ENCODE measurements around the gene CRIP1. TPM values are rescaled to one million over a fixed set of nuclear protein-coding genes. Genes with fewer than 3 reads are reported as not detected.

Gene CRIP1
- total RNA-seq, 1 experiment from 2014 or later, result 48.7 TPM

DNA sequence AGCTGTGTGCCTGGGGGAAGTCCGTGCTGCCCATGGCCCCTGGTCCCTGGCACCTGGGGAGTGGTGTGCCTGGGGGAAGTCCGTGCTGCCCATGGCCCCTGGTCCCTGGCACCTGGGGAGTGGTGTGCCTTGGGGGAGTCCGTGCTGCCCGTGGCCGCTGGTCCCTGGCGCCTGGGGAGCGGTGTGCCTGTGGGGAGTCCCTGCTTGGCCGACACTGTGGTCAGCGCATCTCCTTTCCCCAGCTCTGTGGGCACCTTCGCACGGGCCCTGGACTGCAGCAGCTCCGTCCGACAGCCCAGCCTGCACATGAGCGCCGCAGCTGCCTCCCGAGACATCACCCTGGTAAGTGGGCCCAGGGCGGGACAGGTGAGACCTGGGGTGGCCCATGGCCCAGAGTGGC lies 26.6 kb upstream of the CRIP1 start:
- no peaks in the 10 kb centered on the region for H4K20me1 ChIP-seq (ENCODE audit: low read length)
- H3K36me3 ChIP-seq (ENCODE audit: low read depth, low read length), result no peaks in the 10 kb centered on the region; the same call in 1 of the 2 replicates
- DNase-seq (no peak), ATAC-seq (no peak)
- H3K4me2 ChIP-seq (ENCODE audit: low read length), result no peak overlapping the region
- no peak overlapping the region for H3K9ac ChIP-seq (ENCODE audit: low read length)
- H3K9me3 ChIP-seq (ENCODE audit: low read length), result no peaks in the 10 kb centered on the region
- H2AFZ ChIP-seq (ENCODE audit: low read length), result no peak overlapping the region
- H3F3A ChIP-seq (ENCODE audit: low read length, unreplicated experiment), result no peaks in the 10 kb centered on the region
- ChIA-PET CTCF (no interaction called here), POLR2A (ENCODE audit: unreplicated experiment) (no interaction called here)
- BruUV-seq (replicated peaks), result no TSS peak
- H3K27ac ChIP-seq (ENCODE audit: low read length), result no peak overlapping the region
- TF ChIP-seq EZH2phosphoT487 (IDR thresholded peaks at IDR 0.05; ENCODE audit: borderline replicate concordance, low read length), result no peak
- no peak for TF ChIP-seq EZH2 (IDR thresholded peaks at IDR 0.05; ENCODE audit: low read length, unreplicated experiment)
- TF ChIP-seq, protein P1, sequence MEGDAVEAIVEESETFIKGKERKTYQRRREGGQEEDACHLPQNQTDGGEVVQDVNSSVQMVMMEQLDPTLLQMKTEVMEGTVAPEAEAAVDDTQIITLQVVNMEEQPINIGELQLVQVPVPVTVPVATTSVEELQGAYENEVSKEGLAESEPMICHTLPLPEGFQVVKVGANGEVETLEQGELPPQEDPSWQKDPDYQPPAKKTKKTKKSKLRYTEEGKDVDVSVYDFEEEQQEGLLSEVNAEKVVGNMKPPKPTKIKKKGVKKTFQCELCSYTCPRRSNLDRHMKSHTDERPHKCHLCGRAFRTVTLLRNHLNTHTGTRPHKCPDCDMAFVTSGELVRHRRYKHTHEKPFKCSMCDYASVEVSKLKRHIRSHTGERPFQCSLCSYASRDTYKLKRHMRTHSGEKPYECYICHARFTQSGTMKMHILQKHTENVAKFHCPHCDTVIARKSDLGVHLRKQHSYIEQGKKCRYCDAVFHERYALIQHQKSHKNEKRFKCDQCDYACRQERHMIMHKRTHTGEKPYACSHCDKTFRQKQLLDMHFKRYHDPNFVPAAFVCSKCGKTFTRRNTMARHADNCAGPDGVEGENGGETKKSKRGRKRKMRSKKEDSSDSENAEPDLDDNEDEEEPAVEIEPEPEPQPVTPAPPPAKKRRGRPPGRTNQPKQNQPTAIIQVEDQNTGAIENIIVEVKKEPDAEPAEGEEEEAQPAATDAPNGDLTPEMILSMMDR (conservative IDR thresholded peaks at IDR 0.05; ENCODE audit: low read depth, low read length), result no peak
- no peaks in the 10 kb centered on the region; the same call in 1 of the 2 replicates for H3K4me1 ChIP-seq (ENCODE audit: insufficient read depth, low read length)
- no peak overlapping the region for H3K4me3 ChIP-seq (ENCODE audit: low read length)
- H3K79me2 ChIP-seq (ENCODE audit: low read length), result no peaks in the 10 kb centered on the region
- no peaks in the 10 kb centered on the region for H3K27me3 ChIP-seq (ENCODE audit: low read length)
- intact Hi-C loops (cut with micrococcal nuclease), result no loop called here
- H3K9me2 ChIP-seq (replicated peaks; ENCODE audit: low read length), result no peaks in the 10 kb centered on the region

DNA sequence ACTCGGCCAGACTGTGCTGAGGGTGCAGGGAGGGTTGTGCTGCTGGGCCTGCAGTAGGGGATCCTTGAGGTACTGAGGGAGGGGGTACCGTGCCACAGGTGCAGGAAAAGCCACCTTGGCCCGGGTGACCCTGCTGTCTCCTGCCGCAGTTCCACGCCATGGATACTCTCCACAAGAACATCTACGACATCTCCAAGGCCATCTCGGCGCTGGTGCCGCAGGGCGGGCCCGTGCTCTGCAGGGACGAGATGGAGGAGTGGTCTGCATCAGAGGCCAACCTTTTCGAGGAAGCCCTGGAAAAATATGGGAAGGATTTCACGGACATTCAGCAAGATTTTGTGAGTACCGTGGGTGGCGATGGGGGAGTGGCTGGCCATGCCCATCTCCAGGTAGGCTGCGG lies 26.1 kb upstream of the CRIP1 start:
- no peaks in the 10 kb centered on the region for H3K27me3 ChIP-seq (ENCODE audit: low read length)
- no peak overlapping the region for H3K27ac ChIP-seq (ENCODE audit: low read length)
- no peak overlapping the region for H3K4me3 ChIP-seq (ENCODE audit: low read length)
- intact Hi-C loops (cut with micrococcal nuclease), result no loop called here
- H3K4me2 ChIP-seq (ENCODE audit: low read length), result no peak overlapping the region
- H3K9ac ChIP-seq (ENCODE audit: low read length), result no peak overlapping the region
- H3K79me2 ChIP-seq (ENCODE audit: low read length), result no peaks in the 10 kb centered on the region
- no peaks in the 10 kb centered on the region; the same call in 1 of the 2 replicates for H3K36me3 ChIP-seq (ENCODE audit: low read depth, low read length)
- no peak for TF ChIP-seq EZH2 (IDR thresholded peaks at IDR 0.05; ENCODE audit: low read length, unreplicated experiment)
- H3K9me3 ChIP-seq (ENCODE audit: low read length), result no peaks in the 10 kb centered on the region
- no peaks in the 10 kb centered on the region for H3K9me2 ChIP-seq (replicated peaks; ENCODE audit: low read length)
- no peak overlapping the region for H2AFZ ChIP-seq (ENCODE audit: low read length)
- ChIA-PET CTCF (no interaction called here), POLR2A (ENCODE audit: unreplicated experiment) (no interaction called here)
- no peak for ATAC-seq
- no peak for DNase-seq
- no peaks in the 10 kb centered on the region for H3F3A ChIP-seq (ENCODE audit: low read length, unreplicated experiment)
- BruUV-seq (replicated peaks), result no TSS peak
- no peaks in the 10 kb centered on the region for H4K20me1 ChIP-seq (ENCODE audit: low read length)
- peaks cover 5% of the 10 kb centered on the region; the same call in 1 of the 2 replicates for H3K4me1 ChIP-seq (ENCODE audit: insufficient read depth, low read length)

DNA sequence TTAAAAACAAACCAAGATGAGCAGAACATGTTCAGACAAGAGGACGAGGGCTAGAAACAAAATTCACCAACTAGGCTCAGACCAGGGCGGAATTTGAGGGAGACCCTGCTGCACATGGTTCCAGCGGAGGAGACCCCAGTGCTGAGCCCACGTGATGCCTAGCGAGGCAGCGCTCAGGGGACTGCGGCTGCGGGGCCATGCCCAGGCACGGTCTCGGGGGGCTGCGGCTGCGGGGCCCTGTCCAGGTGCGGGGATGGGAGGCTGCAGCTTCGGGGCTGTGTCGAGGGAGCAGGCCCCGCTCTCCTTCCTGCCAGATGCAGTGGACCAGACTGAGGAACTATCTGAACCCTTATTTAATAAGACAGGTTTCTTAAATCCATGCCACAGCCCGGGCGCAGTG lies 24.8 kb upstream of the CRIP1 start:
- TF ChIP-seq EZH2phosphoT487 (IDR thresholded peaks at IDR 0.05; ENCODE audit: borderline replicate concordance, low read length) (no peak), EZH2 (IDR thresholded peaks at IDR 0.05; ENCODE audit: low read length, unreplicated experiment) (no peak)
- TF ChIP-seq, protein P1 (conservative IDR thresholded peaks at IDR 0.05; ENCODE audit: low read depth, low read length), result no peak
- H2AFZ ChIP-seq (ENCODE audit: low read length), result no peak overlapping the region
- intact Hi-C loops (cut with micrococcal nuclease), result no loop called here
- H3K27me3 ChIP-seq (ENCODE audit: low read length), result no peaks in the 10 kb centered on the region
- H3F3A ChIP-seq (ENCODE audit: low read length, unreplicated experiment), result no peaks in the 10 kb centered on the region
- no peak overlapping the region for H3K27ac ChIP-seq (ENCODE audit: low read length)
- no TSS peak for BruUV-seq (replicated peaks)
- H3K9ac ChIP-seq (ENCODE audit: low read length), result no peak overlapping the region
- POLR2A ChIA-PET (ENCODE audit: unreplicated experiment), result no interaction called here
- H4K20me1 ChIP-seq (ENCODE audit: low read length), result no peaks in the 10 kb centered on the region
- H3K4me3 ChIP-seq (ENCODE audit: low read length), result no peak overlapping the region
- ATAC-seq (no peak), DNase-seq (no peak)
- H3K36me3 ChIP-seq (ENCODE audit: low read depth, low read length), result no peaks in the 10 kb centered on the region; the same call in 1 of the 2 replicates
- no peaks in the 10 kb centered on the region for H3K9me3 ChIP-seq (ENCODE audit: low read length)
- no peak overlapping the region for H3K4me2 ChIP-seq (ENCODE audit: low read length)
- CTCF ChIA-PET, result no interaction called here
- H3K79me2 ChIP-seq (ENCODE audit: low read length), result no peaks in the 10 kb centered on the region
- peaks cover 6% of the 10 kb centered on the region; the same call in 1 of the 2 replicates for H3K4me1 ChIP-seq (ENCODE audit: insufficient read depth, low read length)
- no peaks in the 10 kb centered on the region for H3K9me2 ChIP-seq (replicated peaks; ENCODE audit: low read length)
